ENCODE measurements around the gene NSMCE1.

The NSMCE1 gene

DNA sequence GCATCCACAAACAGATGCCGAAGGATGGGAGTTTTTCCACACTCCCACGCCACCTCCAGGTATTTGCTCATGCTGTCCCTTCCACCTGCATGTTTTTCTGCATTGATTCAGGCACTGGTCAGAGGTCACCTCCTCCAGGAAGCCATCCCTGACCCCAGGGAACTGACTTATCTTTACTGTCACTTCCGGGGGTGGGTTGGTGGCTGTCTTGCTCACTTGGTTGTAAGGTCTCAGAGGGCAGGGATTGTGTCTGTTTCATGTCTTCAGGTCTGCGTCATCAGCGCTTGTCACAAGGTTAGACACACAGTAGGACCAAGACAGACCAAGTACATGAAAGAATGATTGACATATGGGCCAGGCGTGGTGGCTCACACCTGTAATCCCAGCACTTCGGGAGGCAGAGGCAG is 43.3 kb upstream of the NSMCE1 start:
- Histone ChIP-seq H3K79me2 (ENCODE audit: control insufficient read depth, insufficient read depth, low read length, unreplicated experiment) (peaks cover 16% of the 10 kb centered on the region), H3K27ac (ENCODE audit: low read depth, low read length) (no peak overlapping the region), H3K27me3 (ENCODE audit: insufficient read depth, low read length) (no peaks in the 10 kb centered on the region), H3K36me3 (ENCODE audit: insufficient read depth, low read length) (no peaks in the 10 kb centered on the region), H3K4me1 (ENCODE audit: control insufficient read depth, insufficient read depth, low read length, unreplicated experiment) (peaks cover 21% of the 10 kb centered on the region), H3K4me3 (ENCODE audit: low read depth, low read length) (no peak overlapping the region), H2AFZ (ENCODE audit: low read length, unreplicated experiment) (no peak overlapping the region)

DNA sequence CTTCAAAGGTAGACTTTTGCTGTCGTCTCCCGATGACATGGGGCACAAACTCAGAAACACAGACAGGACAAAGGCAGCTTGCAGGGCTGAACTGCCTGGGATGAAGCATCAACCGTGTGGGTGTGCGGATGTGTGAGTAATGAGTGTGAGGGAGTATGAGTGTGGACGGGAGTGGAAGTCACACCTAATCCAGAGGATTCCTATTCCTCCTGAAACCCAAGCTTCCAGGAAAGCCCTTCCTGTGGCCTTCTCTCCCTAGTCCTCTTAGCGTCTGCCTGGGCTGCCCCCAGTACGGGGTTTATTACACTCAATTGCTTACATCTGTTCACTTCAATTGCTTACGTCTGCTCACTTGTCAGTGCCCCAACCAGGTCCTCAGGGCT is 42.9 kb upstream of the NSMCE1 start:
- Histone ChIP-seq H3K27ac (ENCODE audit: low read depth, low read length) (no peak overlapping the region), H3K4me3 (ENCODE audit: low read depth, low read length) (no peak overlapping the region), H3K4me1 (ENCODE audit: control insufficient read depth, insufficient read depth, low read length, unreplicated experiment) (peaks cover 19% of the 10 kb centered on the region), H3K27me3 (ENCODE audit: insufficient read depth, low read length) (no peaks in the 10 kb centered on the region), H2AFZ (ENCODE audit: low read length, unreplicated experiment) (no peak overlapping the region), H3K79me2 (ENCODE audit: control insufficient read depth, insufficient read depth, low read length, unreplicated experiment) (peaks cover 13% of the 10 kb centered on the region), H3K36me3 (ENCODE audit: insufficient read depth, low read length) (no peaks in the 10 kb centered on the region)

DNA sequence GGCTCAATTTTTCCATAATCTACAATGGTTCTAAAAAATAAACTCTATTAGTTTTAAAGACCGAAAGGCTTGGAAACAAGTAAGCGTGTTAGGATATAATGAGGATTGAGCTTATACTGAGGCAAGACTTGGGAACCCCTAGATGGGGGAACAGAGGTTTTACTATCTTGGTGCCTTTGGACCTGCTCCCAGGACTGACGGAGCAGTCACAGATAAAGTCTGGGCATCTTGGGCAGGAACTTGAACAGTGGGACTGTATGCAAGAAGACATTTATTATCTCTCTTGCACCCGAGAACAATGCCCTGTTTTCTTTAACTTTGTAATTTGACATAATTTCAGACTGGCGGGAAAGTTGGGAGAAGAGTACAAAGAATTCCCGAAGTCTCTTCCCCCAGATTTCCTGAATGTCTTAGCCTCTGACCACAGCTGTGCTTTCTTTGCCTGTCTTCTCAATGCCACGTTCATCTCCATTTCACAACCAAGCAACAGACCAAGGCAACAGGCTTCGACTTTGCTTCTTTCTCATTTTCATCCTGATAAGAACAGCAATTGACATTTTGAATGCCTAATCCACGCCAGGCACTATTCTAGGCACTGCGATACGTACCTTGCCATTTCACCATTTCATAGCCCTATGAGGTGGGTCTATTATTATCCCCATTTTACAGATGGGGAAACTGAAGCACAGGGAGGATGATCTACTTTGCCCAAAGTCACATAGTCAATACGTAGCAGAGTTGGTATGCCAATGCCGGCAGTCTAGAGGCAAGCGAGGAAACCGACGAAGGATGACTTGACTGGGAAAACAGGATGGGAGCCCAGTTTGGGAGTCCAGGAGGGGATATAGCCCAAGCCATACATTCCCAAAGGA is 42.2 kb upstream of the NSMCE1 start:
- H3K27me3 ChIP-seq (ENCODE audit: insufficient read depth, low read length), result no peaks in the 10 kb centered on the region
- no peak overlapping the region for H2AFZ ChIP-seq (ENCODE audit: low read length, unreplicated experiment)
- H3K4me3 ChIP-seq (ENCODE audit: low read depth, low read length), result no peak overlapping the region
- no peaks in the 10 kb centered on the region for H3K36me3 ChIP-seq (ENCODE audit: insufficient read depth, low read length)
- H3K4me1 ChIP-seq (ENCODE audit: control insufficient read depth, insufficient read depth, low read length, unreplicated experiment), result peaks cover 13% of the 10 kb centered on the region
- H3K79me2 ChIP-seq (ENCODE audit: control insufficient read depth, insufficient read depth, low read length, unreplicated experiment), result peaks cover 9% of the 10 kb centered on the region
- no peak overlapping the region for H3K27ac ChIP-seq (ENCODE audit: low read depth, low read length)

DNA sequence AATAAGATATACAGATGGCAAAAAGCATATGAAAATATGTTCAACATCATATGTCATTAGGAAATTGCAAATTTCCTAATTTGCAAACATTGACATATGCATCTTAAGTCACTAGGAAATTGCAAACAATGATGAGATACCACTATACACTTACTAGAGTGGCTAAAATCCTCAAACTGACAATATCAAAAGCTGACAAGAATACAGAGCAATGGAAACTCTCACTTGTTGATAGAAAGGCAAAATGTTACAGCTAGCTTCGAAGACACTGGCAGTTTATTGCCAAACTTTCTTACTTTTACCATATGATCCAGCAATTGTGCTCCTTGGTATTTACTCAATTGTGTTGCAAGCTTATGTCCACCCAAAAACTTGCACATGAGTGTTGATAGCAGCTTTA is 40.2 kb upstream of the NSMCE1 start:
- Histone ChIP-seq H3K27ac (ENCODE audit: low read depth, low read length) (no peak overlapping the region), H2AFZ (ENCODE audit: low read length, unreplicated experiment) (no peak overlapping the region), H3K27me3 (ENCODE audit: insufficient read depth, low read length) (no peaks in the 10 kb centered on the region), H3K36me3 (ENCODE audit: insufficient read depth, low read length) (no peaks in the 10 kb centered on the region), H3K4me1 (ENCODE audit: control insufficient read depth, insufficient read depth, low read length, unreplicated experiment) (peaks cover 3% of the 10 kb centered on the region), H3K4me3 (ENCODE audit: low read depth, low read length) (no peak overlapping the region), H3K79me2 (ENCODE audit: control insufficient read depth, insufficient read depth, low read length, unreplicated experiment) (no peaks in the 10 kb centered on the region)

DNA sequence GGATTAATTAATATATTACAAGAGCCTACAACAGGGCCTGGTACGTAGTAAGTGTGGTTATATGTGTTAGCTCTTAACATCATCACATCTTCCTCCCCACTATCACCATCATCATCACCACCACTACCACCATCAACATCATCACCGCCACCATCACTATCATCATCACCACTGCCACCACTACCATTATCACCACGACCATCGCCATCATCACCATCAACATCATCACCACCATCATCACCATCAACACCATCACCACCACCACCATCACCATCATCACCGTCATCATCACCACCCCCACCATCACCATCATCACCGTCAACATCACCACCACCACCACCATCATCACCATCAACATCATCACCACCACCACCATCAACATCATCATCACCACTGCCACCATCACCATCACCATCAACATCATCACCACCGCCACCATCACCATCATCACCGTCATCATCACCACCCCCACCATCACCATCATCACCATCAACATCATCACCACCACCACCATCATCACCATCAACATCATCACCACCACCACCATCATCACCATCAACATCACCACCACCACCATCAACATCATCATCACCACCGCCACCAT is 37.4 kb upstream of the NSMCE1 start:
- H3K4me1 ChIP-seq (ENCODE audit: control insufficient read depth, insufficient read depth, low read length, unreplicated experiment), result peaks cover 8% of the 10 kb centered on the region
- no peak overlapping the region for H2AFZ ChIP-seq (ENCODE audit: low read length, unreplicated experiment)
- H3K36me3 ChIP-seq (ENCODE audit: insufficient read depth, low read length), result no peaks in the 10 kb centered on the region
- no peak overlapping the region for H3K4me3 ChIP-seq (ENCODE audit: low read depth, low read length)
- H3K27ac ChIP-seq (ENCODE audit: low read depth, low read length), result no peak overlapping the region
- no peaks in the 10 kb centered on the region for H3K27me3 ChIP-seq (ENCODE audit: insufficient read depth, low read length)
- H3K79me2 ChIP-seq (ENCODE audit: control insufficient read depth, insufficient read depth, low read length, unreplicated experiment), result no peaks in the 10 kb centered on the region

DNA sequence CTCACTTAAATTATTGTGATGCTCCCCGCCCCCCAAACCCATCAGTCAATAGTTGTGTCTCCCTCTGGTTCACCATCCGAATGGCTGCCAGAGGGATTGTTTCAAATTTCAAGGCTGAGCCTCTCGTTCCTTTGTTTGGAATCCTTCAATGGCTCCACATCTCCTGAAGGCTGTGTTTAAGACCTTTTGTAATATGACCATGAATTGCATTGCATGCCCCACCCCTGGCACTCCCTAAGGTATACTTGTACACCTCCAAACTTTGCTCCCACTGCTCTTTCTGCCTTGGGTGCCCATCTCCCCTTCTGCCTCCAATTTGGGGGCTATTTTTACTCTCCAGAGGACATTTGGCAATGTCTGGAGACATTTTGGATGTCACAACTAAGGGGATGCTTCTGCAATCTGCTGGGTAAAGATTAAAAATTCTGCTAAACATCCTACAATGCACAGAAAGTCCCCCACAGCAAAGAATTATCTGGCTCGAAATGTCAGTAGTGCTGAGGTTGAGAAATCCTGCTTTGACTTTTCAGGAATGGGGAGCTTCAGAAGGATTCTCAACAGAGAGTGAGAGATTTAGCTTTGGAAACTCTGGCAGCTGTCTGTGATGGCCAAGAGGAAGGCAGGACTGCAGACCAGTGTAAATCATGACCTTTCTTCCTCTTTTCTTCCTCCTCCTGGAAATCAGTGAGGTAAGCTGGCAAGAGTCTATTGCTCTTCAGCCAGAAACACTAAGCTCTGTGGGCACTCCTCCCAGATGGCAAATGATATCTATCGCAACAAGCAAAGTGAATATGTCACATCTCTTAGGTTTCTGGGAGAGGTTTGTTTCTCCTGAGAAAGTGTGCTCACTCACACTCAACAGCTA is 36.5 kb upstream of the NSMCE1 start:
- Histone ChIP-seq H3K27me3 (ENCODE audit: insufficient read depth, low read length) (no peaks in the 10 kb centered on the region), H3K36me3 (ENCODE audit: insufficient read depth, low read length) (no peaks in the 10 kb centered on the region), H3K79me2 (ENCODE audit: control insufficient read depth, insufficient read depth, low read length, unreplicated experiment) (no peaks in the 10 kb centered on the region), H3K27ac (ENCODE audit: low read depth, low read length) (no peak overlapping the region), H3K4me3 (ENCODE audit: low read depth, low read length) (no peak overlapping the region), H3K4me1 (ENCODE audit: control insufficient read depth, insufficient read depth, low read length, unreplicated experiment) (peaks cover 8% of the 10 kb centered on the region), H2AFZ (ENCODE audit: low read length, unreplicated experiment) (no peak overlapping the region)

DNA sequence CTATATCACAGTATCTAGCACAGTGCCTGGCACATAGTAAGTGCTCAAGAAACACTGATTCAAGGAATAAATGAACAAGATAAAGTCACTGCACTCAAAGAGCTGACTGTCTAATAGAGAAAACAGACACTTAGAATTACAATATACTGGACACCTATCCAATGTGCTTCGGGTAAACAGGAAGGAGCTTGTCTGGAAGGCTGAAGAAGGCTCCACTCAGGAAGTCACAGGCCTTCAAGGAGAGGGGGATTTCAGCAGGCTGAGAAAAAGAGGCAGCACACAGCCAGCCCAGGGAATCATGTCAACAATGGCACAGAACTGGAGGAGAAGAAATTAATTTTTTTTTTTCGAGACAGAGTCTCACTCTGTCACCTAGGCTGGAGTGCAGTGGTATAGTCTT is 35.5 kb upstream of the NSMCE1 start:
- Histone ChIP-seq H3K4me1 (ENCODE audit: control insufficient read depth, insufficient read depth, low read length, unreplicated experiment) (peaks cover 8% of the 10 kb centered on the region), H3K27ac (ENCODE audit: low read depth, low read length) (no peak overlapping the region)

DNA sequence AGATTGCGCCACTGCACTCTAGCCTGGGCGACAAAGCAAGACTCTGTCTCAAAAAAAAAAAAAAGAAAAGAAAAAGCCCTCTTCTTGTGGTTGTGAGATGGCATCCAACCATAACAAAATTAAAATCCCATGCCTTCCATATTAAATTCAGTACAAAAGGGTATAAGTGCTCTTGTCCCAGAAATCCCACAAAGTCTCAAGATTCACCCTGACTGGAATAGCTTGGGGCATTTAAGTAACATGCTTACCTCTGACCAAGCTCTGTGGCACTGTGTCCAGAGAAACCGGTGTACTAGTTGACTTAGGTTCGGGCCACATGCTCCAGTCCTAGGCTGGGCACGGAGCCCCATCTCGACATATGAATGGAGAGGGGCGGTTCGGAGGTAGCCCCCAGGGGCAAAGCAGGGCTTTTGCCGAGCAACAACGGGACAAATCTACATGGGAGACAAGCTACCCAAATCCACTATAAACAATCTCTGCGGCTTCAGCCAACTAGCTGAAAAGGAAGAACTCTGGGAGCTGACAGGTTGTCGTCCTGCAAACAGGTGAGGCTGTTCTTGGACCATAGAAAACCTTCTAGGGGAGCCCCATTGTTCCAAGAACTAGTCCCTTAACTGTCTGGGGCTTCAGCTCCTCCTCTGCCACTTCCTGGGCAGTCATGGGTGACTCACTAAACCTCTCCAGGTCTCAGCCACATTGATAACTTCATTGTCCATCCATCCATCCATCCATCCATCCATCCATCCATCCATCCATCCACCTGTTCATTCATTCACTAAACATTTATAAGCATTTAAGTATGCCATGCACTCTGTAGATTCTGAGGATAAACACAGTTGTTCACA is 34.9 kb upstream of the NSMCE1 start:
- peaks cover 8% of the 10 kb centered on the region for H3K4me1 ChIP-seq (ENCODE audit: control insufficient read depth, insufficient read depth, low read length, unreplicated experiment)

More for the DNA sequence above, 35.5 kb upstream of the NSMCE1 start:
- no peak overlapping the region for H2AFZ ChIP-seq (ENCODE audit: low read length, unreplicated experiment)
- H3K4me3 ChIP-seq (ENCODE audit: low read depth, low read length), result no peak overlapping the region
- H3K79me2 ChIP-seq (ENCODE audit: control insufficient read depth, insufficient read depth, low read length, unreplicated experiment), result no peaks in the 10 kb centered on the region
- no peaks in the 10 kb centered on the region for H3K36me3 ChIP-seq (ENCODE audit: insufficient read depth, low read length)
- no peaks in the 10 kb centered on the region for H3K27me3 ChIP-seq (ENCODE audit: insufficient read depth, low read length)

DNA sequence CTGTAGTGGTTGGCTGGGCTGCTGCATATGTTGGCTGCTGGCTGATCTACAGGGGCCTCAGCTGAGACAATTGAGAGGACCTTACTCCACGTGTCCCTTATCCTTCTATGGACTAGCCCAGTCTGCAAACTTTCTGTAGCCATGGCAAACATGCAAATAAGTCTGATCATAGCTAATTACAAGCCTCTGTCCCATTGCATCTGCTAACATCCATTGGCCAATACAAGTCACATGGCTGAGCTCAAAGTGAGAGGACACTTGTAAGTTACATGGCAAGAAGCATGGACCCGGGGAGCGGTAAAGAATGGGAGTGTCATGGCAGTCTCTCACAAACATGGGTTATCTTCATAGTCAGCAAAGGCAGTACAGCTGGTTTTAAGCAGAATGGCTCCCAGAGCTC is 33.6 kb upstream of the NSMCE1 start:
- Histone ChIP-seq H3K27ac (ENCODE audit: low read depth, low read length) (no peak overlapping the region), H3K79me2 (ENCODE audit: control insufficient read depth, insufficient read depth, low read length, unreplicated experiment) (no peaks in the 10 kb centered on the region), H3K4me3 (ENCODE audit: low read depth, low read length) (no peak overlapping the region), H3K27me3 (ENCODE audit: insufficient read depth, low read length) (no peaks in the 10 kb centered on the region), H3K36me3 (ENCODE audit: insufficient read depth, low read length) (no peaks in the 10 kb centered on the region), H3K4me1 (ENCODE audit: control insufficient read depth, insufficient read depth, low read length, unreplicated experiment) (peaks cover 8% of the 10 kb centered on the region), H2AFZ (ENCODE audit: low read length, unreplicated experiment) (no peak overlapping the region)

More for the DNA sequence above, 34.9 kb upstream of the NSMCE1 start:
- Histone ChIP-seq H3K36me3 (ENCODE audit: insufficient read depth, low read length) (no peaks in the 10 kb centered on the region), H3K79me2 (ENCODE audit: control insufficient read depth, insufficient read depth, low read length, unreplicated experiment) (no peaks in the 10 kb centered on the region), H3K27ac (ENCODE audit: low read depth, low read length) (no peak overlapping the region), H2AFZ (ENCODE audit: low read length, unreplicated experiment) (no peak overlapping the region), H3K4me3 (ENCODE audit: low read depth, low read length) (no peak overlapping the region), H3K27me3 (ENCODE audit: insufficient read depth, low read length) (no peaks in the 10 kb centered on the region)

Data from ACC112 (cell line).